Measurements from ENCODE around the gene INTS1. TPM values are rescaled to one million over a fixed set of nuclear protein-coding genes. Genes with fewer than 3 reads are reported as not detected.

The INTS1 gene
- polyA plus RNA-seq, 3 donors, result 5.5 to 64.3 (median 7.3) TPM

GRCh38 chr7:1550005-1550845, 46.0 kb upstream of the INTS1 start:
- Histone ChIP-seq H3K4me2 (replicated peaks; ENCODE audit: extremely low read depth, low read length, poor library complexity, severe bottlenecking) (no peak overlapping the region), H3K79me2 (ENCODE audit: insufficient read depth, low read length) (no peaks in the 10 kb centered on the region), H3K9me3 (replicated peaks in 1 of 2; ENCODE audit: control insufficient read depth in 1 of 2, insufficient read depth in 1 of 2, low read length in 2 of 2) (no peaks in the 10 kb centered on the region), H3K4me3 (replicated peaks in 1 of 3; ENCODE audit: low read depth in 2 of 3, low read length in 3 of 3) (no peak overlapping the region), H3K9ac (ENCODE audit: insufficient read depth, low read length, poor library complexity, severe bottlenecking) (no peak overlapping the region), H3K36me3 (replicated peaks in 1 of 2; ENCODE audit: control insufficient read depth in 1 of 2, insufficient read depth in 2 of 2, low read length in 2 of 2) (no peaks in the 10 kb centered on the region), H2AFZ (ENCODE audit: insufficient read depth, low read depth, low read length, poor library complexity, severe bottlenecking) (no peak overlapping the region), H3K4me1 (ENCODE audit: control insufficient read depth in 1 of 2, insufficient read depth in 2 of 2, low read length in 2 of 2) (no peaks in the 10 kb centered on the region), H3K27me3 (ENCODE audit: control insufficient read depth in 2 of 2, insufficient read depth in 2 of 2, low read length in 2 of 2) (no peaks in the 10 kb centered on the region), H4K20me1 (ENCODE audit: insufficient read depth, low read length) (no peaks in the 10 kb centered on the region), H3K27ac (ENCODE audit: low read depth in 1 of 2, low read length in 2 of 2) (no peak overlapping the region)
- Mint-ChIP-seq H3K9me3 (peaks cover 0 to 2% (median 0%) of the 10 kb centered on the region in 7 donors), H3K27ac (no peak overlapping the region), H3K4me3 (no peak overlapping the region), H3K27me3 (ENCODE audit: low read depth in 3 of 3) (peaks cover 0 to 2% (median 0%) of the 10 kb centered on the region in 3 donors), H3K36me3 (no peaks in the 10 kb centered on the region), H3K4me1 (peaks cover 4% of the 10 kb centered on the region)
- DNase-seq, result no peak
- TF ChIP-seq CTCF (IDR thresholded peaks at IDR 0.05), result no peak
- intact Hi-C loops (cut with micrococcal nuclease), result no loop called here
- 98% methylated on average over 37 of the region's 42 CpGs for WGBS (ENCODE audit: insufficient coverage)

- Mint-ChIP-seq H3K9me3 (peaks cover 0 to 2% (median 0%) of the 10 kb centered on the region in 7 donors), H3K27ac (no peak overlapping the region), H3K4me1 (peaks cover 4% of the 10 kb centered on the region), H3K4me3 (no peak overlapping the region), H3K27me3 (ENCODE audit: low read depth in 3 of 3) (peaks cover 0 to 2% (median 0%) of the 10 kb centered on the region in 3 donors), H3K36me3 (peaks cover 0 to 3% of the 10 kb centered on the region in 2 donors)
- no peaks in the 10 kb centered on the region for H3K79me2 ChIP-seq (ENCODE audit: insufficient read depth, low read length)
- intact Hi-C loops (cut with micrococcal nuclease), result no loop called here
- no peak overlapping the region for H2AFZ ChIP-seq (ENCODE audit: insufficient read depth, low read depth, low read length, poor library complexity, severe bottlenecking)
- no peak overlapping the region for H3K27ac ChIP-seq (ENCODE audit: low read depth in 1 of 2, low read length in 2 of 2)
- no peak overlapping the region for H3K4me3 ChIP-seq (replicated peaks in 1 of 3; ENCODE audit: low read depth in 2 of 3, low read length in 3 of 3)
- H3K4me1 ChIP-seq (ENCODE audit: control insufficient read depth in 1 of 2, insufficient read depth in 2 of 2, low read length in 2 of 2), result no peaks in the 10 kb centered on the region
- no peak overlapping the region for H3K4me2 ChIP-seq (replicated peaks; ENCODE audit: extremely low read depth, low read length, poor library complexity, severe bottlenecking)
- 97% methylated on average over 20 of the region's 27 CpGs for WGBS (ENCODE audit: insufficient coverage)
- H3K27me3 ChIP-seq (ENCODE audit: control insufficient read depth in 2 of 2, insufficient read depth in 2 of 2, low read length in 2 of 2), result no peaks in the 10 kb centered on the region
- no peak for TF ChIP-seq CTCF (IDR thresholded peaks at IDR 0.05)
- H3K36me3 ChIP-seq (replicated peaks in 1 of 2; ENCODE audit: control insufficient read depth in 1 of 2, insufficient read depth in 2 of 2, low read length in 2 of 2), result peaks cover 0 to 2% of the 10 kb centered on the region in 2 donors
- no peaks in the 10 kb centered on the region for H3K9me3 ChIP-seq (replicated peaks in 1 of 2; ENCODE audit: control insufficient read depth in 1 of 2, insufficient read depth in 1 of 2, low read length in 2 of 2)
- H4K20me1 ChIP-seq (ENCODE audit: insufficient read depth, low read length), result peaks cover 4% of the 10 kb centered on the region
- no peak for DNase-seq
- H3K9ac ChIP-seq (ENCODE audit: insufficient read depth, low read length, poor library complexity, severe bottlenecking), result no peak overlapping the region
Measured at GRCh38 chr7:1549357-1550004, 45.3 kb upstream of the INTS1 start.
